Stimulated activated CD4-positive, alpha-beta T cell treated with anti-CD3 and anti-CD28 coated beads, Interleukin-4, amount 100 ng/mL, for 48 hours (primary cell): ENCODE measurements around the gene UBA6.
"Not testable (repeated sequence)": the region's sequence is repeated elsewhere in the genome, so short reads cannot be mapped to it uniquely, and the experiment has no call there.

Experiments
- DNase-seq, 2 donors: peaks; one replicate each; pipeline ENCODE4 v3.0.0-alpha.2; 2020; ENCODE audit warnings: low read depth in 2 of 2

The UBA6 gene

DNA sequence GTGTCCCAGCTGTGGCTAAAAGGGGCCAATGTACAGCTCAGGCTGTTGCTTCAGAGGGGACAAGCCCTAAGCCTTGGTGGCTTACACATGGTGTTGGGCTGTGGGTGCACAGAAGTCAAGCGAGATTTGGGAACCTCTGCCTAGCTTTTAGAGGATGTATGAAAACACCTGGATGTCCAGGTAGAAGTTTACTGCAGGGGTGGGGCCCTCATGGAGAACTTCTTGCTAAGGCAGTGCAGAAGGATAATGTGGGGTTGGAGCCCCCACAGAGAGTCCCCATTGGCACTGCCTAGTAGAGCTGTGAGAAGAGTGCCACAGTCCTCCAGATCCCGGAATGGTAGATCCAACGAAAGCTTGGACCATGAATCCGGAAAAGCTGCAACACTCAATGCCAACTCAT is 40.5 kb downstream of the UBA6 start:
- no peak for DNase-seq

DNA sequence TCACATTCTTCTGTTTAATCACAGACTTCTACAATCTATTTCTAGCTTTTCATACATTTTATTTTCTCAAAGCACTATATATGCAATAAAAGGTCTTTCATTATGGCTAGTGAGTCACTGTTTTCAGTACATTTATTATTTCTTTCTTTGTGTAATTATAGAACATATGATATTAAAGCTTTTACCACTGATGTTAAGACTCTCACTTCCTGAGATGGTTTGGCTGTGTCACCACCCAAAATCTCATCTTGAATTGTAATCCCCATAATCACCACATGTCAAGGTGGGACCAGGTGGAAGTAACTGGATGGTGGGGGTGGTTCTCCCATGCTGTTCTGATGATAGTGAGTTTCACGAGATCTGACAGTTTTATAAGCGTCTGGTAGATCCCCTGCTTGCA is 41.9 kb downstream of the UBA6 start:
- DNase-seq, result no peak

DNA sequence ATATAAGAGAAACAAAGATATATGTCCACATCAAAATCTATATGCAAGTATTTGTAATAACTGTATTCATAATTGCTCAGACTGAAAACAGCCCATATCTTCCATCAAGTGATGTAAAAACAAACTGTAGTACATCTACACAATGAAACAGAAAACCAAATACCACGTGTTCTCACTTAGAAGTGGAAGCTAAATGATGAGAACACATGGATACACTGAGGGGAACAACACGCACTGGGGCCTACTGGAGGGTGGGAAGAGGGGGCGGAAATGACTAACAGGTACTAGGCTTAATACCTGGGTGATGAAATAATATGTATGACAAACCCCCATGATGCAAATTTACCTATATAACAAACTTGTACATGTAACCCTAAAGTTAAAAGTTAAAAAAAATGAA is 42.7 kb downstream of the UBA6 start:
- DNase-seq, result peak in 1 of 2 donors; percentile 23

DNA sequence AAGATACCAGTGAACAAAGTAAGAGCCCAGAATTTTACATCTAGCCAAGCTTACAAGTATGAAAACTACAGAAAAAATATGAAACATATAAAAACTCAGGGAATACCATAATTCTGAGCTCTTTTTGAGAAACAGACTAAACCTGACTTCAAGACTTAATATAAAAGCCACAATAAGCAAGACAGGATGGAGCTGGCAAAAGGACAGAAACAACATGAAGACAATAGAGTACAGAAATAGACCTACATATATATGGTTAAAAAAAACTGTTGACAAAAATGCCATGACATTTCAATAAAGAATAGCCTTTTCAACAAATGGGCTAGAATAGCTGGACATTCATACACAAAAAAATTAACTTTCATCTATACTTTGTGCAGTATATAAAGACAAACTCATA is 49.4 kb downstream of the UBA6 start:
- DNase-seq, result no peak

- DNase-seq, result no peak
Observed at GRCh38 chr4:67638136-67638535, 62.8 kb downstream of the UBA6 start.

DNA sequence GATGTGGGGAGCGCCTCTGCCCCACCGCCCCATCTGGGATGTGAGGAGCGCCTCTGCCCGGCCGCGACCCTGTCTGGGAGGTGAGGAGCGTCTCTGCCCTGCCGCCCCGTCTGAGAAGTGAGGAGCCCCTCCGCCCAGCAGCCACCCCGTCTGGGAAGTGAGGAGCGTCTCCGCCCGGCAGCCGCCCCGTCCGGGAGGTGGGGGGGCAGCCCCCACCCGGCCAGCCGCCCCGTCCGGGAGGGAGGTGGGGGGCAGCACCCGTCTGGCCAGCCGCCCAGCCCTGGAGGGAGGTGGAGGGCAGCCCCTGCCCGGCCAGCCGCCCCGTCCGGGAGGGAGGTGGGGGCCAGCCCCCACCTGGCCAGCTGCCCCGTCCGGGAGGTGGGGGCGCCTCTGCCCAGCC is 64.0 kb downstream of the UBA6 start:
- DNase-seq, result not testable (repeated sequence)

DNA sequence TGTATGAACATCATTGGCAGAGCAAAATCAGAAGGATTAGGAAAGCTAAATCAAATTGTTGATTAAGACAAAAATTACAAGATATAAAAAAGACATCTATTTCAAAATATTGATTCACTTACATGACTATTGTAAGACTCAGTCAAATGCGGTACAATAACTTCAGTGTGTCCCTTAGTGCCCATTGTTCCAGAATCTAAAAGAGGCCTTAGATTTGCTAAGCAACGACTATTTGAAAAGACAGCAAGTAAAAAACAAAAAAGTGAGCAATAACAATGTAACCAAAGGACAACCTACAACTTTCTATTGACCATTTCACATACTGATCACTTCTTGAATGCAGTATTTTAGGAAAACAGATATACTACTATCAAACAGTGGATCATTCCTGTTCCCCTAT is 65.6 kb downstream of the UBA6 start:
- DNase-seq, result no peak

DNA sequence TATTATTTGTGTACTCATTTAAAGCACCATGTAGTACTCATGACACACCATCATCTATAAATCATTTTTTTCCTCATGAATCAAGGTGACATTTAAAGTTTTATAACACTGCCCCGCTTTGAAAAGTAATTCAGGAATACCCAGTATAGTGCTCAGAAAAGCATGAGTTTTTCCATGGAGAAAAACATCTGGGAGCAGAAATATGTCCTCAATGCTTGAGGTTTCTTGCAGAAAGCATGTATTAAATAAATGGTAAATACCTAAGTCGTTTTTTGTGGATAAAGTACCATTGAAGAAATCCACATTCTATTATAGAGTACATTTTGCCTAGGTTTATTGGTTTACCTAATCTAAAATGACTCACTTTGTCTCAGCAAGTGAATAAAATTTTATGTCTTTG is 66.2 kb downstream of the UBA6 start:
- no peak for DNase-seq

GRCh38 chr4:67632492-67632891 is 68.5 kb downstream of the UBA6 start:
- DNase-seq, result no peak

- no peak for DNase-seq
Observed at GRCh38 chr4:67624939-67625338, 76.0 kb downstream of the UBA6 start.

GRCh38 chr4:67616478-67616877 is 84.5 kb downstream of the UBA6 start:
- DNase-seq, result no peak

DNA sequence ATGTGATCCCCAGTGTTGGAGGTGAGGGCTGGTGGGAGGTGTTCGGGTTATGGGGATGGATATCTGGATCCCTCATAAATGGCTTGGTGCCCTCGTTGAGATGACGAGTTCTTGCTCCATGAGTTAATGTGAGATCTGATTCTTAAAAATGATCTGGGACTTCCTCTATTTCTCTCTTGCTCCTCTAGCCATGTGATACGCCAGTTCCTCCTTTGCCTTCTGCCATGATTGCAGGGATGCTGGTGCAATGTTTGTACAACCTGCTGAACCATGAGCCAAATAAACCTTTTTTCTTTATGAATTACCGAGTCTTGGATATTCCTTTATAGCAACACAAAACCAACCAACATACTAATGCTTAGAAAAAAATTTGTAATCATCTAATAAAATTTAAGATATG is 85.8 kb downstream of the UBA6 start:
- DNase-seq, result no peak

- no peak for DNase-seq
Observed at GRCh38 chr4:67614186-67614585, 86.8 kb downstream of the UBA6 start.

- no peak for DNase-seq
Observed at GRCh38 chr4:67608027-67608426, 92.9 kb downstream of the UBA6 start.

GRCh38 chr4:67604749-67605148 is 96.2 kb downstream of the UBA6 start:
- DNase-seq, result no peak

DNA sequence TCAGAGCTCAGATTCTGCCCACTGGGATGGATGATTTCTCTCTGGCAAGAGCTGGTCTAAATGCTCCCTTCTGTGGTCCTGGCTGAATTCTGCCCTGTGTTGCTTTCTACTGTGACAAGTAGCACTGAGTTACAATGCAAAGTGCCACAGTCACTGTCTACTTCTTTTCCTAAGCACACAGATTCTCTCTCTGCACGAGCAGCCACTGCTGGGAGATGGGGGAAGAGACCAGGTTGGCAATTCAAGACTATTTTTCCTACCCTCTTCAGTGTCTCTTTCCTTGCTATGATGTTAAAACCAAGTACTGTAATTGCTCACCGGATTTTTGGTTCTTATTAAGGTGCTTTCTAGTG is 97.0 kb downstream of the UBA6 start:
- DNase-seq, result no peak

- no peak for DNase-seq
Observed at GRCh38 chr4:67603310-67604028, 97.5 kb downstream of the UBA6 start.

GRCh38 chr4:67593741-67594175 is 107.2 kb downstream of the UBA6 start:
- DNase-seq, result no peak

DNA sequence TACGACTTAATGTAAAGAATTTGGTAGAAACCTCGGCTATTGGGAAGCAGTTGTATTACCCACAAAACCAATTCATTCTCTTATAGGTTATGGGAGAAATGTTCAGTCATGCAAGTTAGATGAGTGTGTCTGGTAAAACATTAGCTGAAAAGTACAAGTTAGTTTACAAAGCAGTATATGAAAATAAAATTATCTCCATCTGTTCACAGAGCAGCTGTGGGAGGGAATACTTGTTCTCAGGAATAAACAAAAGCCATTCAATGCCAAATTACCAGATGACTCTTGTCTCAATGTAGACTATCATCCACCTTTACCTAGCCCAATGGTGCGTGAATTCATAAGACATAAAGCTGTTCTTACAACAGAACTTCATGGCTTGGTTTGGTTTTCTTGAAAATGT is 113.8 kb downstream of the UBA6 start:
- DNase-seq, result no peak

DNA sequence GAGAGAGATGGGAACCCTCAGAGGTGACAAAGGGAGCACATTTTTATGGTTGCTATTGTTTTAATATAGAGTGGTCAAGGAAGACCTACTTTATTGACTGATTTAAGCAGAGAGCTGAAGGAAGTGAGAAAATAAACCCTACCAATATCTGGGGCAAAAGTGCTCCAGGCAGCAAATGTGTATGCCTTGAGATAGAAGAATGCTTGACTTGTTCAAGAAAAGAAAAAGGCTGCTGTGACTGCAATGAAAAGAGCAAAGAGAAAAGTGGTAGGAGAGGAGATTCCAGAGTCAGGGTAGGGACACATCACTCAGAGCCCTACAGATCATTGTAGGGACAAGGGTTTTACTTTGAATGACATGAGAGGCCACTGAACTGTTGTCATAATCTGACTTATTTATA is 116.5 kb downstream of the UBA6 start:
- DNase-seq, result no peak

DNA sequence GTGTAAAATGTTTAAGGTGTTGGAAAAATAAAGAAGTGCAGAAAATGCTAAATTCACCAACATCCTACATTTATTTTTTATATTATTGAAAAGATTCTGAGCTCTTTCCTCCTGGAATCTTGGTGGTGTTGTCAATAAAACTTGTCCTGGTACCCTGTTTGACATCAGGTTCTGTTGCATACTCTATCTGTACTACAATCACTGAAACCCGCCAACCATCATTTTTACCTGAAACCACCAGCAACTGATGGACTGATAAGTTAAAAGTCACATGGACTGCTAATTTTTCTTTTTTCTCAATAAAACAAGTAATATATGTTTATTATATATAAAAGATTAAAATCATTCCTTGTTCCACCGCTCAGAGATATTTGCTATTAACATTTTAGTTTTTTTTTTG is 119.0 kb downstream of the UBA6 start:
- no peak for DNase-seq

GRCh38 chr4:67581208-67581857 is 119.6 kb downstream of the UBA6 start:
- no peak for DNase-seq

- no peak for DNase-seq
Observed at GRCh38 chr4:67580577-67580976, 120.4 kb downstream of the UBA6 start.

DNA sequence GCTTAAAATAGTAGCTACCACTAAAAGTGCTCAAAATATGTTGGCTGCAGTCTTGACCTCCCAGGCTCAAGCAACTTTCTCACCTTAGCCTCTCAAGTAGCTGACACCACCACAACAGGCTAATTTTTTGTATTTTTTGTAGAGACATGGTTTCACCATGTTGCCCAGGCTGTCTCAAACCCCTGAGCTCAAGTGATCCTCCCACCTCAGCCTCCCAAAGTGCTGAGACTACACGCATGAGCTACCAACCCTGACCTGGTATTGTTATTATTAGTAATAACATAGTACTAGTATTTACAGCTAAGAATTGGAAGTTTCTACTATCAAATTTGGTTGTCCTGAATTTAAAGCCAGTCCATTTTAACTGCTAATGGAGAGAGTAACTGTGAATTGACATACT is 124.4 kb downstream of the UBA6 start:
- no peak for DNase-seq
